MCF 10A (cell line): ENCODE measurements around the gene NEBL. TPM values are rescaled to one million over a fixed set of nuclear protein-coding genes. Genes with fewer than 3 reads are reported as not detected.

Experiments
- BruUV-seq: library from RNA; stranded (reverse); fragments of 400-500 nt; replicated peaks from 2 replicates; lab custom pipeline; 2021; lab: Mats Ljungman, UMichigan
- CTCF ChIA-PET: fragments of 300-600 bp; sonication (Branson Sonifier 250); formaldehyde crosslinking; extraction: SDS; loops from one replicate; lab custom pipeline; 2021; ENCODE audit warnings: antibody characterized with exemption, inconsistent platforms; lab: Yijun Ruan, JAX
- POLR2A ChIA-PET: fragments of 300-600, 350-650 bp; sonication (Branson Sonifier 250); formaldehyde crosslinking; extraction: SDS; loops from one replicate; lab custom pipeline; 2020; ENCODE audit warnings: antibody characterized with exemption, inconsistent platforms; lab: Yijun Ruan, JAX
- DNase-seq: peaks from one replicate; pipeline ENCODE4 v3.0.0-alpha.2; 2018; ENCODE audit not compliant: unreplicated experiment
- H3K27ac Mint-ChIP-seq: one replicate; pipeline ENCODE4 v1.8.0; 2022; ENCODE audit warnings: mild to moderate bottlenecking, low read depth, mixed read lengths; ENCODE audit not compliant: unreplicated experiment
- H3K27me3 Mint-ChIP-seq: one replicate; pipeline ENCODE4 v1.8.0; 2022; ENCODE audit warnings: mixed read lengths; ENCODE audit not compliant: insufficient read depth, unreplicated experiment
- H3K36me3 Mint-ChIP-seq: one replicate; pipeline ENCODE4 v1.8.0; 2022; ENCODE audit warnings: mild to moderate bottlenecking, moderate library complexity, mixed read lengths; ENCODE audit not compliant: insufficient read depth, unreplicated experiment
- H3K4me1 Mint-ChIP-seq: one replicate; pipeline ENCODE4 v1.8.0; 2022; ENCODE audit warnings: mixed read lengths; ENCODE audit not compliant: insufficient read depth, unreplicated experiment
- H3K4me3 Mint-ChIP-seq: one replicate; pipeline ENCODE4 v1.8.0; 2022; ENCODE audit warnings: mild to moderate bottlenecking, moderate library complexity, mixed read lengths; ENCODE audit not compliant: unreplicated experiment
- H3K9me3 Mint-ChIP-seq: one replicate; pipeline ENCODE4 v1.8.0; 2022; ENCODE audit warnings: mixed read lengths; ENCODE audit not compliant: unreplicated experiment
- CTCF ChIP-seq: fragments of 200-600 bp; IDR thresholded peaks from one replicate; pipeline ENCODE4 v1.8.0; 2022; ENCODE audit warnings: antibody characterized with exemption, mild to moderate bottlenecking; ENCODE audit not compliant: unreplicated experiment
- intact Hi-C: fragments of 100-400 bp; cut with micrococcal nuclease; formaldehyde crosslinking; loops from 2 replicates; pipeline ENCODE4 v1.14.1; 2022
- total RNA-seq: library from RNA; stranded (reverse); gene quantifications from 2 replicates; pipeline ENCODE4 v1.2.3, GENCODE V29; 2022

The NEBL gene
- total RNA-seq, 1 experiment from 2014 or later: 30.6 TPM

GRCh38 chr10:20932606-20933126 is 35.6 kb upstream of the NEBL start:
- TF ChIP-seq CTCF: no peak
- ChIA-PET POLR2A (no interaction called here), CTCF (no interaction called here)
- peaks cover 4% of the 10 kb centered on the region for H3K36me3 Mint-ChIP-seq
- H3K27me3 Mint-ChIP-seq: no peaks in the 10 kb centered on the region
- intact Hi-C loops: no loop called here
- BruUV-seq: no TSS peak
- no peak overlapping the region for H3K4me3 Mint-ChIP-seq
- H3K4me1 Mint-ChIP-seq: no peaks in the 10 kb centered on the region
- no peak overlapping the region for H3K27ac Mint-ChIP-seq
- no peak for DNase-seq
- H3K9me3 Mint-ChIP-seq: peaks cover 7% of the 10 kb centered on the region

GRCh38 chr10:20931156-20931795 is 34.2 kb upstream of the NEBL start:
- no peaks in the 10 kb centered on the region for H3K27me3 Mint-ChIP-seq
- POLR2A ChIA-PET: interaction anchor here (0.8 to 1.1 kb wide), 2 partner anchors 10 to 37 kb away, joined by 3 to 5 read pairs; no protein-coding TSS in a partner anchor
- H3K9me3 Mint-ChIP-seq: peaks cover 7% of the 10 kb centered on the region
- BruUV-seq: no TSS peak
- TF ChIP-seq CTCF: no peak
- H3K4me1 Mint-ChIP-seq: no peaks in the 10 kb centered on the region
- no peak overlapping the region for H3K4me3 Mint-ChIP-seq
- no peak overlapping the region for H3K27ac Mint-ChIP-seq
- CTCF ChIA-PET: no interaction called here
- DNase-seq: no peak
- intact Hi-C loops: no loop called here
- H3K36me3 Mint-ChIP-seq: no peaks in the 10 kb centered on the region

DNA sequence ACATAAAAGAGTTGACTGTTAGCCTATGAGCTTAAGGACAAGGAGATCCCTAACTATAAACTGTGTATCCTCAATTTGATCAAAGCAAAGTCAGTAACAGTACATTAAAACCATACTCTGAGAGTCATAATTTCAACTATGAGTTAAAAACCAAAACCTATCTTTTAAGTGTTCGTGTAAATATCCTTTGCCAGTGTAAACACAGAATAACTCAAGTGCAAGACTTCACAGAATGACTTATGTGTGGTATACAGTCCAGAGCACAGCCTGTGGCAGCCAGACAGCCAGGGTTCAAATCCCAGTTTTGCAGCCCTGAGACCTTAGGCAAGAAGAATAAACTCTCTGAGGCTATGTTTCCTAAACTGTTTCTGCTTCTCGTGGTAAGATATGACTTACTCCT is 30.3 kb upstream of the NEBL start:
- BruUV-seq: no TSS peak
- TF ChIP-seq CTCF: no peak
- Mint-ChIP-seq H3K36me3 (no peaks in the 10 kb centered on the region), H3K9me3 (peaks cover 7% of the 10 kb centered on the region), H3K27me3 (no peaks in the 10 kb centered on the region), H3K27ac (no peak overlapping the region), H3K4me3 (no peak overlapping the region), H3K4me1 (no peaks in the 10 kb centered on the region)
- DNase-seq: no peak
- CTCF ChIA-PET: no interaction called here
- POLR2A ChIA-PET: no interaction called here
- intact Hi-C loops: no loop called here

- BruUV-seq: no TSS peak
- H3K4me3 Mint-ChIP-seq: no peak overlapping the region
- ChIA-PET CTCF (no interaction called here), POLR2A (no interaction called here)
- no peaks in the 10 kb centered on the region for H3K27me3 Mint-ChIP-seq
- H3K4me1 Mint-ChIP-seq: no peaks in the 10 kb centered on the region
- intact Hi-C loops: no loop called here
- no peak for TF ChIP-seq CTCF
- no peak for DNase-seq
- H3K27ac Mint-ChIP-seq: no peak overlapping the region
- no peaks in the 10 kb centered on the region for H3K36me3 Mint-ChIP-seq
- H3K9me3 Mint-ChIP-seq: no peaks in the 10 kb centered on the region
Measured at GRCh38 chr10:20922451-20922850, 25.3 kb upstream of the NEBL start.
